ENCODE data around the gene NFIC.

The NFIC gene

DNA sequence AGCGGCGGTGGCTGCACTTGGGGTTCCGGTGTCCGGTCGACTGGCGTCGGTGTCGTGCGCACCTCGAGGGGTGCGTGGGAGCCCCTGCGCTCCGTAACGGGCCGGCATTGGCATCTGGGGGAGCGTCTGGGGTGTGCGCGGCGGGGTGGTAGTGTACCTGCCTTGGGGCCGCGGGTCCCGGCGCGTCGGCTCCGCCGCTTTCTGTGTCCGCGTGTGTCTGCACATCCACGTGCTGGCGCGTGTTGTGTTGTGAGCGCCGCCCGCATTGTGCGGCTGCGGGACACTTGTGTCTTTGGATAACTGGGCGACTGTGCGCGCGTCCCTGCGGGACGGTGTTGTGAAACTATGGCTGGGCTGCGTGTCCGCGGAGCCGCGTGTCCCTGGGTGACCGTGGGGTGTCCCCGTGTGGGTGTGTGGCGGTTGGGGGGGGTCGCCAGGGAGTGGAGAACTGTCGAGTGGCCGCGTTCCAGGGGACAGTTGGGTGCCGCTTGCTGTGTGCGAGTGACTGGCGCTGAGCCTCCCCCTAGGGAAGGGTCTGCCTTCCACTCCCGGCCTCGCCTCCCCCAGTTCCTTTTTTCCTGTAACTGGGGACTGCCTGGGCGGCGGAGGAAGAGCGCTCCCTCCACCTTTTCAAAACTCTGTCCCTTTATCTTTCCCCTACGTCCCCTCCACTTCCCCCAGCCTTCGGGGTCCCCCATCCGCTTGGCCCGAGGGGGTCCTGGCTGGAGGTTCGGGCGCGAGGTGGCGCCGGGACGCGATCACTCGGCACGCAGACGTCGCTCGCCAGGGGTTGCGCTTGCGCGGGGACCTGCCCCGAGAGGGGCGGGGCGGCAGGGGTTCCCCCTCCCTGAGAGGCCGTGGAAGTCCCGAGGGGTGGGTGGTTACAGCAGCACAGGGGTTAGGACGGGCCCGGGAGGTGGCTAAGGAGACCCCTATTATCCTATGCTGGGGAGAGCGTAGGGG lies 5.7 kb upstream of the NFIC start:
- DNase-seq = peak; percentile 53

- no peak for DNase-seq
Observed at GRCh38 chr19:3361384-3362216, 4.8 kb upstream of the NFIC start.

- no peak for DNase-seq
Observed at GRCh38 chr19:3362217-3362906, 4.0 kb upstream of the NFIC start.

- no peak for DNase-seq
Observed at GRCh38 chr19:3363841-3364500, 2.4 kb upstream of the NFIC start.

- DNase-seq = no peak
Observed at GRCh38 chr19:3364501-3364858, 1.9 kb upstream of the NFIC start.

GRCh38 chr19:3365093-3365835 lies 1.1 kb upstream of the NFIC start:
- DNase-seq = no peak

DNA sequence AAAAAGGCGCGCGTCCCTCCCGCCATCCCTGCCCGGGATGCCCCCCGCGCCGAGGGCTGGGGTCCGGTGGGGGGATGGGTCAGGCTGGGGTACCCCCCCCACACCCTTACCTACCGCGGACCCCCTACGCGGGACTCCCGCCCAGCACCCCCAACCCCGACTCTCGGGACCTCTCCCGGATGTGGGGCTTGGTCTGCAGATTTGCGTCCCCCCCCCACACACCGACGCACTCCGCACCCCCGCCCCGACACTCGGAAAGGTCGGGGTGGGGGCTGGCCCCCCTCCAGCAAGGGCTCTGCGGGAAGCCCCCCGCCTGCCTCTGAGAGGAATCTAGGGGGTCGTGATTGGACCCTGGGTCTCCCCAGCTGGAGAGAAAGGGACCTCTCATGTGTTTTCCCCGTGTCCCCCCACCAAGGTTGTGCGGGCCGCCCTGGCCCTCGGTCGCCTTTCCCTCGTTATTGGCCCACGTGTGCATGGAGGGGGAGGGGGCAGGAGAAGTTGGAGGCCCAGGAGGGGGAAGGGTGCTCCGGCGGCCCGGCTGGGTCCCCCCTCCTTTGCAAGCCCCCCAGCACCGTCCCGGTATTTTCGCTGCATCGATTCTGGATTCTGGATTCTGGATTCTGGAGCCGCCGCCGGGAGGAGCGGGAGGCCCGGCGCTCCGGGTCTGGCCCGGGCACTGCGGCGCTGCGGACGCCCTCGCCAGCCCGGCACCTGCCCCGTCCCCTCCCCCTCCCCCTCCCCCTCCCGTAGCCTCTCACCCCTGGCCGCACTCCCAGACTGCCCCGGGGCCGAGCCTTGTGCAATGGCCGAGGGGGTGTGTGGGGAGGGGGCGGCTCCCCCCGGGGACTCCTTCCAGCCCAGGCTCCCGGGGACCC lies 607 bp downstream of the NFIC start:
- DNase-seq = peak; percentile 18

DNA sequence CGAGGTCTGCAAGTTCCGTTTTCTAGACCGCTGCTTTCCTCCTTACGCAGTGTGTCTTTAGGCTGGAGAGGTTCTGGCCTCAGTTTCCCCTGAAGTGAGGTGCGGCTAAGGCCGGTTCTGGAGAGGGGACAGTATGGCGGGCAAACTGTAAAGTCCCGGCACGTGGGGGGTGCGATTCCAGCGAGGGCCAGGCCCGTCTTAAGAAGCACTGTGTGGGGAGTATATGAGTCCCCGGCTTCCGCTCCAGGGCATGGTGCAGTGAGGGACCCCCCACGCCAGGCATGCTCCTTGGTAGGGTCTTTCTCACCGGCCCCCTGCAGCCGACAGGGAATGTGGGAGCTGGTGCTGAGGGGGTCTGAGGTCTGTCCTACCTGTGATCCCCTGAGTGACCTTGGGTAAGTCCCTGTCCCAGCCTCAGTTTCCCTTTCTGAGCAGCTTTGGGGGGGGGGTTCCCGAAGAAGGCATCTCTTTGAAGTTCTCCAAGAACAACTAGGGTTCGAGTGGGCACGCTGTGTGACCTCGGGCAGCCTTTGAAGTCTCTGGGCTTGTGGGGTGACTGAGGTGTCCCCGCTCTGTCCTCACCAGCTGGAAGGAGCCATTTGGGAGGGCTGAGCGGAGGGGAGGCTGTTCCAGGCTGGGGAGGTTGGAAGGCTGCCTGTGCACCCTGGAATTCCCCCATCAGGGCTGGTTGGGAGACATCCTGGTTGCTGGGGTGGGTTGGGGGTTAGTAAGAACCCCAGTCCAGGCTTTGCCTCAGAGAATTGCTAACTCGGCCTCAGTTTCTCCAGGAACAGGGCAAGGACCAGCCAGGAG lies 1.5 kb downstream of the NFIC start:
- DNase-seq = no peak

DNA sequence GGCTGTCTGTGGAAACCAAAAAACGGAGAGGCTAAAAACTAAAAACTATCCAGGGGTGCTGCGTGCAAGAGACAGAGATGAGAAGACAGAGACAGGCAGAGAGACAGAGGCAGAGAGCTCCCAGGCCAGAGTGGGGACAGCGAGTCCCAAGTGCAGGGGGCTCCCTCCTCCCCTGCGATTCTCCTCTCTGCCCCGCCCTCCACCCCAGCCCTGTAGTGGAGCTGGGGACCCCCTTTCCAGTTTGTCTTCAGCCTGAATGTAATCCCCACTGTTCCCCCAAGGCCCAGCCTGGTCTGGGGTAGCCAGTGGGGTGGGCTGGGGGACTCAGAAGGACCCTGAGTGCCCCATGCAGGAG lies 2.0 kb downstream of the NFIC start:
- DNase-seq = no peak

DNA sequence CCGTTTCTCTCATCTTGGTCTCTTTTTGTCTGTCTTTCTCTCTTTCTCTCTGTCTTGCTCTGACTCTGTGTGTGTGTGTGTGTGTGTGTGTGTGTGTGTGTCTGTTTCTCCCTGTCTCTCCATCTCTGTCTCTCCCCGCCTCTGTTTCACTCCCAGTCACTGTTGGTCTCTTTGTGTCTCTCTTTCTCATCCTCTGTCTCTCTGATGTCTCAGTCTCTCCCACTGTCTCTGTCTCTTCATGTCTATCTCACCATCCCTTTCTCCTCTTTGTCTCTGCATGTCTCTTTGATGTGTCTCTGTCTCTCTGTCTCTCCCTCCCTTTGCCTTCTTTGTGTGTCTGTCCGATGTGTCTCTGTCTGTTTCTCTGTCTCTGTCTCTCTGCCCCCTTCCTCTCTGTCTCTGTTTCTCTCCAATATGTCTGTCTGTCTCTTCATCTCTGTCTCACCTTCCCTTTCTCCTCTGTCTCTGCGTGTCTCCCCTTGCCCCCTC lies 2.5 kb downstream of the NFIC start:
- DNase-seq = no peak

DNA sequence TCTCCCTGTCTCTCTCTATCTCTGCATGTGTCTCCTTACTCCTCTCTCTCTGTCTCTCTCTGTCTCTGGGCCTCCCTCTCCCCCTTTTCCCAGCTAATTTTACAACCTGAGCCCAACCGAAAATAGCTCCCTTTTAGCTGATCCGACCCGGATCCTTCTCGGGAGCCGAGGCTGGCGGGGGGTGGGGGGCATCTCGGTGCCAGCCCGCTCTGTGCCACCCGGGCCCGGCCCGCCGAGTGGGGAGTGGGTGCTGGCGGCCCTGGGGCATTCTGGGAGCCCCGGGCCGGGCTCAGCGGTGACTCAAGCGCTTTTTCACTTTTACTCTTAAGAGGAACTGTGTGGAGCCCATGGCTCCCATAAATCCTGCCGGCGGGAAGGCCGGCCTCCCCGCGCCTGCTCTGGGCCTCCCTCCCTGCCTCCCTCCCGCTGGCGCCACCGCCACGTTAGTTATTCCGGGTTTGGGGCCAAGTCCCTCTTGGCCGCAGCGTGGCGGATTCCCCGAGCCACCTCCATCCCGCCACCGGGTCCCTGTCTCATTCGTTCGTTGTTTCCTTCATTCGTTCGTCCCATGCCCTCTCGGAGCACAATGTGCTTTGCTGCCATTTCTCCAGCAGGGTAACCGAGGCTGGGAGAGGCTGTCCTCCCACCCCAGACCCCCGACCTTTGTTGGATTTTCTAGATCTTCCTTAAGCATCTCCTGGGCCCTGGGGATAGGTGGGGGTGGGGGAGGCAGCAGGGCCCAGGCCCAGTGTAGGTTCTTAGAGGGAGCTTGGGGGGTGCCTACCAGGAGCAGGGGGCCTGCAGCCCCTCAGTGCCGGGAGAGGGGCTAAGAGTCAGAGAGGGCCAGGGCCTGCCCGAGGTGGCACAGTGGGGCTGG lies 3.2 kb downstream of the NFIC start:
- DNase-seq = no peak

- no peak for DNase-seq
Observed at GRCh38 chr19:3370214-3370720, 3.9 kb downstream of the NFIC start.

DNA sequence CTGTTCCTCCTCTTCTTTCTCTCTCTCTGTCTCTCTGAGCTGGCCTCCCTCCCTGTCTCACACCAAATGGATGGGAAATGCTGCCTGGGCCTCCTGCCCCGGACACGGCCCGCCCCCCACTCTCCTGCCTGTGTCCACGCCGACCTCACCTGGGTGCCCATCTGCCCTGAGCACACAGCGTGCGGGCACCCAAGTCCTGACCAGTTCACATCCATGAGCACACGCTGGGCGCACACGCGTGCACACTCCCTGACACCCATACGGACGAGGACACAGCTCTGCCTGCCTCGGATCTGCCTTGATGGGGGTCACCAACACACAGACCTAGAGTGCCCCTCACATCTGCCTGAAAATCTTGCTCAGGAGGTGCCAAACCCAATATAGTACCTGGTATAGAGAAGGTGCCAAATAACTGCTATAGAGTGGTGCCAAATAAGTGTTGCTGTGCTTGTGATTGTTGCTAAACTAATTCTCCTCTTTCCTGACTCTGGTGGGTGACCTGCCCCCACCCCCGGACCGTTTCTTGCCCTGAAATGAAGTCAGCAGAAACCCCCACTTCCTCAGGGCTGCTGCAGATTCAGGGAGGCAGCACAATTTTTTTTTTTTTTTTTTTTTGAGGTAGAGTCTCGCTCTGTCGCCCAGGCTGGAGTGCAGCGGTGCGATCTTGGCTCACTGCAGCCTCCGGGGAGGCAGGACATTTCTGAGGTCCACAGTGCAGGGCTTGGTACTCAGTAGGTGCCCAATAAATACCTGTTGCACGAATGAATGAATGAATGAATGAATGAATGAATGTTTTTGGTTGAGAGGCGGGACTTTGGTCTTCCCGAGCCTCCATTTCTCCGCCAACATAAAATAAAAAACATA lies 4.6 kb downstream of the NFIC start:
- no peak for DNase-seq

- no peak for DNase-seq
Observed at GRCh38 chr19:3372413-3372812, 6.0 kb downstream of the NFIC start.

DNA sequence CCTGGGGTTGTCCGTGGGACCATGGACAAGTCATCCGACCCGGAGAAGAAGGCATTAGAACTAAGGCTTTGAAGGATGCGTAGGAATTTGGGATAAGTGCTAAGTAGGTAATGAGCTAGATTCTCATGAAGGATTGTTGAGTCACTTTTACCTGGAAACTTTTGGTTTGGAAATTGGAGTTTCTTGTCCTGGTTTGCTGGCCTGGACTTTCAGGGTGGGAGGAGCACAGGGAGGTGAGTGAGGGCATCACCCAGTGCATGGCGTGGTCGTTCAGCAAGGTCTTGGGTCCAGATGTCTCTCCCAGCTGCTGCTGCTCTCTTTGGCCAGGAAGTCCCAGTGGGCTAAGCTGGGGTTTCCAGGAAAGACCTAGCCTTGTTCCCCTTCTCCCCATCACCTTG lies 7.6 kb downstream of the NFIC start:
- no peak for DNase-seq

GRCh38 chr19:3374369-3375112 lies 8.2 kb downstream of the NFIC start:
- no peak for DNase-seq
